ENCODE results near the gene KDM2A.

The KDM2A gene

GRCh38 chr11:67287355-67288197, 168.5 kb downstream of the KDM2A start:
- no peak for TF ChIP-seq CTCF (IDR thresholded peaks at IDR 0.05; ENCODE audit: unreplicated experiment in 3 of 3)
- H3K4me1 Mint-ChIP-seq = peaks cover 11% of the 10 kb centered on the region

GRCh38 chr11:67288198-67288451, 169.1 kb downstream of the KDM2A start:
- Mint-ChIP-seq H3K4me3 (peak overlapping the region; percentile 83 to 86 (median 84)), H3K27me3 (ENCODE audit: low read depth) (no peaks in the 10 kb centered on the region), H3K36me3 (ENCODE audit: low read depth) (peaks cover 15% of the 10 kb centered on the region), H3K27ac (peak overlapping the region; percentile 97 to 99 (median 97)), H3K9me3 (no peaks in the 10 kb centered on the region), H3K4me1 (peaks cover 11% of the 10 kb centered on the region)
- TF ChIP-seq CTCF (IDR thresholded peaks at IDR 0.05; ENCODE audit: unreplicated experiment in 3 of 3) = no peak

More at GRCh38 chr11:67287355-67288197, 168.5 kb downstream of the KDM2A start:
- H3K27ac Mint-ChIP-seq = peak overlapping the region; percentile 97 to 99 (median 97)
- no peaks in the 10 kb centered on the region for H3K27me3 Mint-ChIP-seq (ENCODE audit: low read depth)
- H3K36me3 Mint-ChIP-seq (ENCODE audit: low read depth) = peaks cover 11% of the 10 kb centered on the region
- peak overlapping the region; percentile 83 to 86 (median 84) for H3K4me3 Mint-ChIP-seq
- no peaks in the 10 kb centered on the region for H3K9me3 Mint-ChIP-seq

GRCh38 chr11:67288452-67289225, 169.6 kb downstream of the KDM2A start:
- no peaks in the 10 kb centered on the region for H3K27me3 Mint-ChIP-seq (ENCODE audit: low read depth)
- H3K4me3 Mint-ChIP-seq = peak overlapping the region; percentile 83 to 86 (median 84)
- peak overlapping the region; percentile 97 to 99 (median 97) for H3K27ac Mint-ChIP-seq
- H3K9me3 Mint-ChIP-seq = no peaks in the 10 kb centered on the region
- H3K36me3 Mint-ChIP-seq (ENCODE audit: low read depth) = peaks cover 19% of the 10 kb centered on the region
- TF ChIP-seq CTCF (IDR thresholded peaks at IDR 0.05; ENCODE audit: unreplicated experiment in 3 of 3) = peak; percentile 44 to 64 (median 48)
- peaks cover 11% of the 10 kb centered on the region for H3K4me1 Mint-ChIP-seq

GRCh38 chr11:67289226-67289650, 170.2 kb downstream of the KDM2A start, which contains the start of gene ANKRD13D:
ANKRD13D (plus strand) TSS chr11:67289303; CDS start chr11:67289461, 158 bp downstream.
- no peak for TF ChIP-seq CTCF (IDR thresholded peaks at IDR 0.05; ENCODE audit: unreplicated experiment in 3 of 3)
- H3K9me3 Mint-ChIP-seq = no peaks in the 10 kb centered on the region
- peak within 1 kb of the TSS; percentile 90 to 95 (median 92) for H3K4me3 Mint-ChIP-seq
- H3K36me3 Mint-ChIP-seq (ENCODE audit: low read depth) = peaks cover 21% of the 10 kb centered on the region
- H3K4me1 Mint-ChIP-seq = peaks cover 11% of the 10 kb centered on the region
- no peaks in the 10 kb centered on the region for H3K27me3 Mint-ChIP-seq (ENCODE audit: low read depth)
- peak within 1 kb of the TSS; percentile 97 to 99 (median 97) for H3K27ac Mint-ChIP-seq

- Mint-ChIP-seq H3K27me3 (ENCODE audit: low read depth) (no peaks in the 10 kb centered on the region), H3K4me3 (peak overlapping the region; percentile 90 to 95 (median 92)), H3K9me3 (no peaks in the 10 kb centered on the region), H3K36me3 (ENCODE audit: low read depth) (peaks cover 24% of the 10 kb centered on the region), H3K4me1 (peaks cover 11% of the 10 kb centered on the region), H3K27ac (peak overlapping the region; percentile 69 to 84 (median 69))
- no peak for TF ChIP-seq CTCF (IDR thresholded peaks at IDR 0.05; ENCODE audit: unreplicated experiment in 3 of 3)
Observed at GRCh38 chr11:67289651-67290479, 170.8 kb downstream of the KDM2A start.

All from nephron (organoid).